Panc1 (cell line): ENCODE measurements around the gene ARPC5L. TPM values are rescaled to one million over a fixed set of nuclear protein-coding genes. Genes with fewer than 3 reads are reported as not detected.
"Not testable (repeated sequence)": the region's sequence is repeated elsewhere in the genome, so short reads cannot be mapped to it uniquely, and the experiment has no call there.

Source experiments
- ATAC-seq: fragments of 200-7000 bp; cut with Tn5 transposase; 2 replicates; pipeline ENCODE4 v1.9.1; 2020; ENCODE audit warnings: mild to moderate bottlenecking, moderate library complexity
- BruUV-seq: library from RNA; stranded (reverse); fragments of 400-500 nt; replicated peaks from 2 replicates; lab custom pipeline; 2021; lab: Mats Ljungman, UMichigan
- CTCF ChIA-PET: fragments of 300-600 bp; sonication (Branson Sonifier 250); formaldehyde crosslinking; loops from one replicate; lab custom pipeline; 2022; ENCODE audit warnings: antibody characterized with exemption; lab: Charles Lee
- POLR2A ChIA-PET: fragments of 300-600 bp; sonication (Branson Sonifier 250); formaldehyde crosslinking; loops from one replicate; lab custom pipeline; 2022; ENCODE audit warnings: antibody characterized with exemption; lab: Charles Lee
- DNase-seq: peaks from one replicate; pipeline ENCODE4 v3.0.0-alpha.2; 2010; ENCODE audit warnings: low read depth, low spot score
- H3K27ac ChIP-seq: 2 replicates; pipeline ENCODE4 v1.5.1; 2011; ENCODE audit warnings: mild to moderate bottlenecking, low read length, inconsistent platforms
- H3K27me3 ChIP-seq: fragments of 200-500 bp; sonication (Bioruptor generic); 2 replicates; pipeline ENCODE4 v1.6.0; 2014; ENCODE audit warnings: low read length, inconsistent platforms; ENCODE audit not compliant: control insufficient read depth, insufficient read depth
- H3K36me3 ChIP-seq: fragments of 200-500 bp; sonication (Bioruptor generic); 2 replicates; pipeline ENCODE4 v1.5.1; 2014; ENCODE audit warnings: inconsistent platforms, mild to moderate bottlenecking, low read length, moderate library complexity; ENCODE audit not compliant: control insufficient read depth, insufficient read depth
- H3K4me1 ChIP-seq: 2 replicates; pipeline ENCODE4 v1.5.1; 2011; ENCODE audit warnings: inconsistent platforms, mild to moderate bottlenecking, low read length, moderate library complexity; ENCODE audit not compliant: control insufficient read depth, insufficient read depth
- H3K4me3 ChIP-seq, 2 experiments: 2 replicates each; pipeline ENCODE4 v1.5.1; 2011 to 2012; ENCODE audit warnings: low read depth in 2 of 2, low read length in 2 of 2, mild to moderate bottlenecking in 2 of 2, inconsistent platforms in 1 of 2, moderate library complexity in 1 of 2
- H3K9me3 ChIP-seq: fragments of 200-500 bp; sonication (Bioruptor generic); 2 replicates; pipeline ENCODE4 v1.5.1; 2014; ENCODE audit warnings: low read depth, mild to moderate bottlenecking, inconsistent platforms, low read length, moderate library complexity; ENCODE audit not compliant: control insufficient read depth, insufficient read depth
- POLR2AphosphoS5 ChIP-seq: IDR thresholded peaks from 2 replicates; pipeline ENCODE4 v1.6.1; 2012; ENCODE audit warnings: mild to moderate bottlenecking, low read depth, low read length, moderate library complexity
- SIN3A ChIP-seq: IDR thresholded peaks from 2 replicates; pipeline ENCODE4 v1.6.1; 2012; ENCODE audit warnings: low read depth, mild to moderate bottlenecking, low read length, moderate library complexity, borderline replicate concordance; ENCODE audit not compliant: insufficient read depth
- TCF7L2 ChIP-seq: IDR thresholded peaks from 2 replicates; pipeline ENCODE4 v1.6.1; 2011; ENCODE audit warnings: mild to moderate bottlenecking, low read depth, low read length, inconsistent platforms
- in situ Hi-C: cut with HindIII; loops from 2 replicates; pipeline ENCODE4 v1.10.0; 2016; ENCODE audit warnings: low sequenced_read_pairs, low pct_unique_long_range_greater_than_20kb
- intact Hi-C: fragments of 100-400 bp; cut with micrococcal nuclease; formaldehyde crosslinking; loops from one replicate; pipeline ENCODE4 v1.10.0; 2022; ENCODE audit not compliant: unreplicated experiment
- total RNA-seq: library from RNA; stranded (reverse); gene quantifications from one replicate; pipeline ENCODE4 v1.2.1, GENCODE V29; 2021; ENCODE audit not compliant: unreplicated experiment
- TF ChIP-seq, protein P1 (sequence below): fragments of 450-650 bp; IDR thresholded peaks from 2 replicates; pipeline ENCODE4 v1.5.1; 2017; ENCODE audit warnings: mild to moderate bottlenecking
- TF ChIP-seq, protein P2 (sequence below), 2 experiments: IDR thresholded peaks; 2 replicates each; pipeline ENCODE4 v1.6.1; 2011 to 2012; ENCODE audit warnings: low read depth in 2 of 2, control low read depth in 1 of 2, low read length in 1 of 2, mild to moderate bottlenecking in 1 of 2, moderate library complexity in 1 of 2; ENCODE audit not compliant: insufficient read depth in 1 of 2

The ARPC5L gene
- total RNA-seq, 1 experiment from 2014 or later = 39.6 TPM

DNA sequence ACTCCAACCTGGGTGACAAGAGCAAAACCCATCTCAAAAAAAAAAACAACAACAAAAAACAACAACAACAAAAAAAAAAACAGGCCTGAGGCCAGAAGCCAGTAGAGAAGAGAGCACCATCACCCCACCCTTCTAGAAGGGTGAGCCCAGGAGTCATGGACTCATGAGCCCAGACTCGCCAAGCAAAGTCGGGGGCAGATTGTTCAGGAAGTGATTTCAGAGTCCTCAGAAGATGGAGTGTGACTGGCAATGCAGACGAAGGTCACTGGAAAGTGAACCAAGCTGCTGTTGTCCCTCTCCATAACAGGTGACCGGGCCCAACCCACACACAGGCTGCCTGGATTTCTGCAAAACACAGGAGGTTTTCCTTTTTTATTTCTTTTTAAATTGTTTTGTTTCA, 17.6 kb upstream of the ARPC5L start:
- Histone ChIP-seq H3K27ac (no peak overlapping the region), H3K9me3 (no peaks in the 10 kb centered on the region), H3K4me1 (no peaks in the 10 kb centered on the region), H3K27me3 (no peaks in the 10 kb centered on the region), H3K4me3 (no peak overlapping the region), H3K36me3 (no peaks in the 10 kb centered on the region)
- DNase-seq = no peak
- no TSS peak for BruUV-seq
- intact Hi-C loops = no loop called here
- CTCF ChIA-PET = no interaction called here
- no peak for ATAC-seq
- POLR2A ChIA-PET = interaction anchor here (0.6 kb wide), 1 partner anchor 48 kb away, joined by 3 read pairs; no protein-coding TSS in a partner anchor
- in situ Hi-C loops = no loop called here
- TF ChIP-seq TCF7L2 = no peak
- TF ChIP-seq, protein P1, sequence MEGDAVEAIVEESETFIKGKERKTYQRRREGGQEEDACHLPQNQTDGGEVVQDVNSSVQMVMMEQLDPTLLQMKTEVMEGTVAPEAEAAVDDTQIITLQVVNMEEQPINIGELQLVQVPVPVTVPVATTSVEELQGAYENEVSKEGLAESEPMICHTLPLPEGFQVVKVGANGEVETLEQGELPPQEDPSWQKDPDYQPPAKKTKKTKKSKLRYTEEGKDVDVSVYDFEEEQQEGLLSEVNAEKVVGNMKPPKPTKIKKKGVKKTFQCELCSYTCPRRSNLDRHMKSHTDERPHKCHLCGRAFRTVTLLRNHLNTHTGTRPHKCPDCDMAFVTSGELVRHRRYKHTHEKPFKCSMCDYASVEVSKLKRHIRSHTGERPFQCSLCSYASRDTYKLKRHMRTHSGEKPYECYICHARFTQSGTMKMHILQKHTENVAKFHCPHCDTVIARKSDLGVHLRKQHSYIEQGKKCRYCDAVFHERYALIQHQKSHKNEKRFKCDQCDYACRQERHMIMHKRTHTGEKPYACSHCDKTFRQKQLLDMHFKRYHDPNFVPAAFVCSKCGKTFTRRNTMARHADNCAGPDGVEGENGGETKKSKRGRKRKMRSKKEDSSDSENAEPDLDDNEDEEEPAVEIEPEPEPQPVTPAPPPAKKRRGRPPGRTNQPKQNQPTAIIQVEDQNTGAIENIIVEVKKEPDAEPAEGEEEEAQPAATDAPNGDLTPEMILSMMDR = no peak
- no peak for TF ChIP-seq SIN3A
- no peak for TF ChIP-seq POLR2AphosphoS5
- TF ChIP-seq, protein P2, sequence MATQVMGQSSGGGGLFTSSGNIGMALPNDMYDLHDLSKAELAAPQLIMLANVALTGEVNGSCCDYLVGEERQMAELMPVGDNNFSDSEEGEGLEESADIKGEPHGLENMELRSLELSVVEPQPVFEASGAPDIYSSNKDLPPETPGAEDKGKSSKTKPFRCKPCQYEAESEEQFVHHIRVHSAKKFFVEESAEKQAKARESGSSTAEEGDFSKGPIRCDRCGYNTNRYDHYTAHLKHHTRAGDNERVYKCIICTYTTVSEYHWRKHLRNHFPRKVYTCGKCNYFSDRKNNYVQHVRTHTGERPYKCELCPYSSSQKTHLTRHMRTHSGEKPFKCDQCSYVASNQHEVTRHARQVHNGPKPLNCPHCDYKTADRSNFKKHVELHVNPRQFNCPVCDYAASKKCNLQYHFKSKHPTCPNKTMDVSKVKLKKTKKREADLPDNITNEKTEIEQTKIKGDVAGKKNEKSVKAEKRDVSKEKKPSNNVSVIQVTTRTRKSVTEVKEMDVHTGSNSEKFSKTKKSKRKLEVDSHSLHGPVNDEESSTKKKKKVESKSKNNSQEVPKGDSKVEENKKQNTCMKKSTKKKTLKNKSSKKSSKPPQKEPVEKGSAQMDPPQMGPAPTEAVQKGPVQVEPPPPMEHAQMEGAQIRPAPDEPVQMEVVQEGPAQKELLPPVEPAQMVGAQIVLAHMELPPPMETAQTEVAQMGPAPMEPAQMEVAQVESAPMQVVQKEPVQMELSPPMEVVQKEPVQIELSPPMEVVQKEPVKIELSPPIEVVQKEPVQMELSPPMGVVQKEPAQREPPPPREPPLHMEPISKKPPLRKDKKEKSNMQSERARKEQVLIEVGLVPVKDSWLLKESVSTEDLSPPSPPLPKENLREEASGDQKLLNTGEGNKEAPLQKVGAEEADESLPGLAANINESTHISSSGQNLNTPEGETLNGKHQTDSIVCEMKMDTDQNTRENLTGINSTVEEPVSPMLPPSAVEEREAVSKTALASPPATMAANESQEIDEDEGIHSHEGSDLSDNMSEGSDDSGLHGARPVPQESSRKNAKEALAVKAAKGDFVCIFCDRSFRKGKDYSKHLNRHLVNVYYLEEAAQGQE (IDR thresholded peaks at IDR 0.05; ENCODE audit: insufficient read depth in 1 of 2, low read depth in 2 of 2, low read length in 1 of 2) = no peak

DNA sequence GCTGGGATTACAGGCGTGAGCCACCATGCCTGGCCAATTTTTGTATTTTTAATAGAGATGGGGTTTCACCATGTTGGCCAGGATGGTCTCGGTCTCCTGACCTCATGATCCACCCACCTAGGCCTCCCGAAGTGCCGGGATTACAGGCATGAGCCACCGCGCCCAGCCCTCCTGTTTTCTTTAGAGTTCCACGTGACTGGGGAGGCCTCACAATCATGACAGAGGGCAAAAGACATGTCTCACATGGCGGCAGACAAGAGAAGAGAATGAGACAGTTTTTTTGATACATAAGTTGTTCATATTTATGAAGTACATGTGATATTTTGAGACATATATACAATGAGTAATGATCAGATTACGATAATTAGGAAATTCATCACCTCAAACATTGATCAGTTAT, 15.5 kb upstream of the ARPC5L start:
- H3K9me3 ChIP-seq, H3K27me3 ChIP-seq, H3K36me3 ChIP-seq, intact Hi-C loops, in situ Hi-C loops, ATAC-seq, H3K4me1 ChIP-seq, POLR2A ChIA-PET, DNase-seq, H3K27ac ChIP-seq, H3K4me3 ChIP-seq, BruUV-seq: not testable (repeated sequence)
- CTCF ChIA-PET = interaction anchor here (1.1 kb wide), 1 partner anchor 74 kb away, joined by 5 read pairs; no protein-coding TSS in a partner anchor

DNA sequence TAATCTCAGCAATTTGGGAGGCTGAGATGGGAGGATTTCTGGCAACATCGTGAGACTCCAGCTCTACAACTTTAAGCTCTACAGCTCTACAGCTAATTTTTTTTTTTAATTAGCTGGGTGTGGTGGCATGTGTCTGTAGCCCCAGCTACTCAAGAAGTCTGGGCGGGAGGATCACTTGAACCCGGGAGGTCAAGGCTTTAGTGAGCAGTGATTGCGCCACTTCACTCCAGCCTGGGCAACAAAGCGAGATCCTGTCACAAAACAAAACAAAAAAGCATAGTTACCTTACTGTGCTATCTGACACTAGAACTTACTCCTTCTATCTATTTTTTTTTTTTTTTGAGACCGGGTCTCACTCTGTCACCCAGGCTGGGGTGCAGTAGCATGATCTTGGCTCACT, 15.0 kb upstream of the ARPC5L start:
- ATAC-seq (no peak), DNase-seq (no peak)
- ChIA-PET CTCF (no interaction called here), POLR2A (no interaction called here)
- TF ChIP-seq TCF7L2 = no peak
- TF ChIP-seq, protein P1 = no peak
- TF ChIP-seq POLR2AphosphoS5 = no peak
- no peak for TF ChIP-seq SIN3A
- TF ChIP-seq, protein P2 (IDR thresholded peaks at IDR 0.05; ENCODE audit: insufficient read depth in 1 of 2, low read depth in 2 of 2, low read length in 1 of 2) = no peak
- intact Hi-C loops = no loop called here
- H3K4me3 ChIP-seq = no peak overlapping the region
- no peaks in the 10 kb centered on the region for H3K27me3 ChIP-seq
- in situ Hi-C loops = no loop called here
- no peak overlapping the region for H3K27ac ChIP-seq
- no peaks in the 10 kb centered on the region for H3K4me1 ChIP-seq
- no TSS peak for BruUV-seq
- no peaks in the 10 kb centered on the region for H3K36me3 ChIP-seq
- no peaks in the 10 kb centered on the region for H3K9me3 ChIP-seq
